Heart left ventricle (tissue), 16 donors: ENCODE results near the gene MDP1. TPM values are rescaled to one million over a fixed set of nuclear protein-coding genes. Genes with fewer than 3 reads are reported as not detected.

ENCODE experiments used
- ATAC-seq, 4 donors: fragments of 200-7000 bp; cut with Tn5 transposase; one replicate each; pipeline ENCODE4 v1.9.1; 2020 to 2022; ENCODE audit warnings: moderate library complexity in 4 of 4, mild to moderate bottlenecking in 3 of 4, moderate number of reproducible peaks in 1 of 4
- DNase-seq, 5 donors: peaks; one replicate each; pipeline ENCODE4 v3.0.0-alpha.2; 2020
- H3K27ac ChIP-seq, 12 donors: fragments of 200-600 bp; sonication (generic) in 4 of 12; one replicate each; pipeline versions ENCODE4 v1.5.0 to v1.8.0; 2016 to 2022; ENCODE audit warnings: mild to moderate bottlenecking in 2 of 12
- H3K27me3 ChIP-seq, 9 donors: fragments of 200-600 bp; sonication (generic) in 2 of 9; one replicate each; pipeline versions ENCODE4 v1.5.1 to v1.8.0; 2016 to 2022; ENCODE audit warnings: mild to moderate bottlenecking in 3 of 9
- H3K36me3 ChIP-seq, 9 donors: fragments of 200-600 bp; sonication (generic) in 2 of 9; one replicate each; pipeline versions ENCODE4 v1.5.0 to v1.8.0; 2018 to 2022; ENCODE audit warnings: mild to moderate bottlenecking in 2 of 9
- H3K4me1 ChIP-seq, 12 donors: fragments of 200-600 bp; sonication (generic) in 4 of 12; one replicate each; pipeline versions ENCODE4 v1.5.0 to v1.8.0; 2016 to 2022; ENCODE audit warnings: mild to moderate bottlenecking in 3 of 12
- H3K4me3 ChIP-seq, 12 donors: fragments of 200-600 bp; sonication (generic) in 4 of 12; one replicate each; pipeline versions ENCODE4 v1.5.0 to v1.8.0; 2017 to 2022; ENCODE audit warnings: mild to moderate bottlenecking in 9 of 12, moderate library complexity in 4 of 12
- H3K9me3 ChIP-seq, 12 donors: fragments of 200-600 bp; sonication (generic) in 4 of 12; one replicate each; pipeline versions ENCODE4 v1.5.0 to v1.8.0; 2016 to 2022; ENCODE audit warnings: mild to moderate bottlenecking in 1 of 12
- CTCF ChIP-seq, 12 donors: fragments of 200-600 bp; sonication (generic) in 4 of 12; IDR thresholded peaks; one replicate each; pipeline versions ENCODE4 v1.5.0 to v1.8.0; 2018 to 2022; ENCODE audit warnings: antibody characterized with exemption in 12 of 12, mild to moderate bottlenecking in 5 of 12
- POLR2A ChIP-seq, 2 donors: fragments of 450-650 bp; IDR thresholded peaks; one replicate each; pipeline ENCODE4 v1.6.1; 2017; ENCODE audit warnings: antibody characterized with exemption in 2 of 2, mild to moderate bottlenecking in 2 of 2, moderate library complexity in 2 of 2
- WGBS, 4 donors: extraction: QIAGEN DNeasy Blood & Tissue Kit in 2 of 4; methylation state at CpG; one replicate each; pipeline versions ENCODE4 v1.1.5 to v1.1.7; 2013 to 2018; 5-methylcytosine and 5-hydroxymethylcytosine counted together
- intact Hi-C, 10 donors: fragments of 100-400 bp; cut with DNase I; formaldehyde crosslinking; loops; one replicate each; pipeline versions ENCODE4 v1.11.1 to v1.14.2; 2022
- polyA plus RNA-seq, 2 donors: library from polyadenylated mRNA; stranded (reverse); fragments of 200-250 nt; gene quantifications; one replicate each; pipeline ENCODE4 v1.2.3, GENCODE V29; 2013
- total RNA-seq, 9 donors: library from RNA; depleted of rRNA in 2 of 9; stranded (reverse); fragments of >200 nt in 2 of 9; fragmentation: NEBNext Ultra II Directional in 3 of 9; extraction: Animal tissue kit (Norgen Biotek cat#: 25700) in 3 of 9; gene quantifications; one replicate each; pipeline versions ENCODE4 v1.1.0 to v1.2.4, GENCODE V29; 2016 to 2023
- donor health status: ischemic (EF 13 %, LVEDD 7.1; RV severe dilation, severe dysfunction).
- donor health status: healthy with polysubstance abuse.
- donor health status: DM: no; HTN: yes; CAD: no.
- donor health status: DM: no; HTN: no; CAD: no.
- donor health status: ischemic (EF 25% LVEDD 6.9; RV normal size, moderate dysfunction).
- donor health status: ischemic (EF 25% LVEDD 5.7; RV mildly dilated, moderate dysfunction).
- donor health status: healthy.
- donor health status: DM: yes; HTN: yes; CAD: no.
- donor health status: ischemic (EF 35%, LVEDD 5.7; RV mildly dilated, moderate dysfunction).
- donor health status: nonischemic (EF 11% LVEDD 7.7; RV severe dilation, severe dysfunction).
- donor health status: DM: yes; HTN: yes; CAD: no.
- donor health status: PGD.
- donor health status: ischemic (EF 29% LVEDD 5.4; RV normal size, mild dysfunction).
- donor health status: nonischemic (EF 23%, LVEDD 6.1; RV moderate dilation, normal function).

MDP1 gene
- total and polyA plus RNA-seq, 11 donors, result 12.8 to 26.5 (median 16.1) TPM

GRCh38 chr14:24181371-24182077 lies 34.3 kb downstream of the MDP1 start:
- H3K36me3 ChIP-seq, result peaks cover 4 to 100% (median 84%) of the 10 kb centered on the region in 9 donors
- TF ChIP-seq POLR2A (IDR thresholded peaks at IDR 0.05) (no peak), CTCF (IDR thresholded peaks at IDR 0.05) (no peak)
- no peaks in the 10 kb centered on the region for H3K27me3 ChIP-seq
- H3K9me3 ChIP-seq, result no peaks in the 10 kb centered on the region
- H3K4me1 ChIP-seq, result peaks cover 0 to 17% (median 9%) of the 10 kb centered on the region in 12 donors
- ATAC-seq, result no peak
- no peak overlapping the region for H3K4me3 ChIP-seq
- DNase-seq, result peak in 1 of 5 donors; percentile 13
- H3K27ac ChIP-seq, result no peak overlapping the region
- intact Hi-C loops, result no loop called here
- 81 to 94% (median 89%) methylated on average over 9 to 19 of the region's 19 CpGs for WGBS, 4 donors

DNA sequence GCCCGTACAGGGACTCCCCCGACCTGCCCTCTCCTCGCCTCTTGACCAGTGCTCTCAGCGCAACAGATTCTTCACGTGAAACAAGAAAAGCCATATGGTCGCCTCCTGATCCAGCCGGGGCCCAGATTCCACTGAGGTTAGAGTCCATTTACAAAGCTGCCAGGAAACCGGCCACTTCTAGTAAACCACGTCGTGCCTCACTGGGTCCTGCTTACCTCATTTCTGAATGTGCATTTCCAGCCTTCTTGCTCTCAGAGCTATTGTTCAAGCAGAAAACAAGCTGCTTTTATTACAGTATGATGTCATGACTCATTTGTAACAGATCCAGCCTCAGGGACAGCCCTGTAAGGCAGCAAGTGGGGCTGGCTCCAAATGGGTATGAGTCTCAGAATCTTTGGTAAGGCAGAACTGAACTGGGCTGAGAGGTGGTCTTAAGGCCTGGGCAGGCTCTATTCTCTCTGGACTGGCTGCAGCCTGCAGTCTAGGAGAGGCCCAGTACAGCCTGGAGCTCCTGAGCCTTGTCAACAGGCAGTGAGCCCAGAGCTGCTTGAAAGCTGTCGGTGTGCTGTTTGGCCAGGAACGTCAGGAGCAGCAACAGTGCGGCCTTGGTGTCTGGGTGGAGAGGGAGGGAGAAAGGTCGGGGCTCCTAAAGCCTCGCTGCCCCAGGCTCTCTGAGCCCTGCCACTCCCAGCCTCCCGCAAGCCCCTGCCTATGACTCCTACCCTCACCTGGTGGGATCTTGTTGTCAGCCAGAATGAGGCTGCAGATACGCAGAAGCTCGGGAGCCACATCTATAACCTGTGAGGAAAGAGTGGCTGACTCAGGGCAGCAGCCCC lies 35.7 kb downstream of the MDP1 start:
- 59 to 82% (median 71%) methylated on average over 18 of the region's 18 CpGs for WGBS, 4 donors
- Histone ChIP-seq H3K4me3 (no peak overlapping the region), H3K36me3 (peaks cover 4 to 98% (median 78%) of the 10 kb centered on the region in 9 donors), H3K9me3 (no peaks in the 10 kb centered on the region), H3K27me3 (no peaks in the 10 kb centered on the region), H3K4me1 (peaks cover 0 to 17% (median 9%) of the 10 kb centered on the region in 12 donors), H3K27ac (peak overlapping the region; percentile 45 to 86 (median 68))
- peak; percentile 45 to 72 (median 64) for ATAC-seq
- intact Hi-C loops, result no loop called here
- DNase-seq, result peak in 2 of 5 donors; percentile 17 to 64
- no peak for TF ChIP-seq POLR2A (IDR thresholded peaks at IDR 0.05)
- TF ChIP-seq CTCF (IDR thresholded peaks at IDR 0.05), result no peak

DNA sequence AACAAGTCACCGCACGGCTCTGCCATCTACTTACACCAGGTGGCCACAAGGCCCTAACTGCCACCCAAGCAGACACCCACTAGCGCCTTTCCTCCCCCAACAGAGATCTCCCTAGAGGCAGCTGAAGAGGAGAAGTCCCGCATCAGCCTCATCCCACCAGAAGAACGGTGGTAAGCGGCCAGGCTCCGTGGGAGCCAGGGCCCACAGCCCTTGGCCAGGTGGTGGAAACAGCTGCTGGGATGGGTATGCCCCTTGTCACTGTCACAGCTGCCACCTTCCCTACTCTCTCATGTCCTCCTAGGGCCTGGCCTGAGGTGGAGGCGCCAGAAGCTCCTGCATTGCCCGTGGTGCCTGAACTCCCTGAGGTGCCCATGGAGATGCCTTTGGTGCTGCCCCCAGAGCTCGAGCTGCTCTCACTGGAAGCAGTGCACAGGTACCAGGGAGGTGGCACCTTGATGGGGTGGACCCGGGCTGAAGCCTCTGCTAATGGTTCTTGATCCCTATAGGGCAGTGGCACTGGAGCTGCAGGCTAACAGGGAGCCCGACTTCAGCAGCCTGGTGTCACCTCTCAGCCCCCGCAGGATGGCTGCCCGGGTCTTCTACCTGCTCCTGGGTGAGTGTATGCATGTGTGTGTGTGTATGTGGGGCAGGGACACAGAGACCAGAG lies 36.4 kb downstream of the MDP1 start:
- Histone ChIP-seq H3K27me3 (no peaks in the 10 kb centered on the region), H3K4me1 (peaks cover 0 to 17% (median 9%) of the 10 kb centered on the region in 12 donors), H3K9me3 (no peaks in the 10 kb centered on the region), H3K4me3 (no peak overlapping the region), H3K36me3 (peaks cover 4 to 95% (median 71%) of the 10 kb centered on the region in 9 donors), H3K27ac (peak overlapping the region; percentile 45 to 86 (median 68))
- TF ChIP-seq CTCF (IDR thresholded peaks at IDR 0.05), result no peak
- TF ChIP-seq POLR2A (IDR thresholded peaks at IDR 0.05), result no peak
- ATAC-seq (peak in 3 of 4 donors; percentile 3 to 17 (median 16)), DNase-seq (no peak)
- WGBS, 4 donors, result 86 to 92% (median 89%) methylated on average over 8 to 14 of the region's 14 CpGs
- intact Hi-C loops, result no loop called here
